OCI-LY1 (cell line): ENCODE measurements around the gene TTLL5.

Experiments
- H2AFZ ChIP-seq: fragments of 200-600 bp; sonication (generic), shearing (Covaris generic); 2 replicates; pipeline ENCODE4 v1.6.0; 2014; ENCODE audit warnings: antibody characterized with exemption, mild to moderate bottlenecking, low read length
- H3F3A ChIP-seq: fragments of 200-600 bp; sonication (generic), shearing (Covaris generic); 2 replicates; pipeline ENCODE4 v1.6.0; 2014; ENCODE audit warnings: mild to moderate bottlenecking, antibody characterized with exemption, low read length, moderate library complexity; ENCODE audit not compliant: insufficient read depth
- H3K27ac ChIP-seq: fragments of 200-600 bp; sonication (generic); 2 replicates; pipeline ENCODE4 v1.5.1; 2014; ENCODE audit warnings: low read length, mixed run types, mild to moderate bottlenecking, low read depth; ENCODE audit not compliant: poor library complexity, severe bottlenecking
- H3K27me3 ChIP-seq: fragments of 200-600 bp; sonication (generic); 2 replicates; pipeline ENCODE4 v1.6.0; 2014; ENCODE audit warnings: antibody characterized with exemption, mild to moderate bottlenecking, low read length, moderate library complexity; ENCODE audit not compliant: insufficient read depth
- H3K36me3 ChIP-seq: fragments of 200-600 bp; sonication (generic); 2 replicates; pipeline ENCODE4 v1.6.1; 2014; ENCODE audit warnings: mild to moderate bottlenecking, antibody characterized with exemption, low read length, moderate library complexity, mixed read lengths; ENCODE audit not compliant: insufficient read depth
- H3K4me1 ChIP-seq: fragments of 200-600 bp; sonication (generic); 2 replicates; pipeline ENCODE4 v1.5.1; 2014; ENCODE audit warnings: mild to moderate bottlenecking, low read length, moderate library complexity; ENCODE audit not compliant: insufficient read depth, severe bottlenecking
- H3K4me2 ChIP-seq: fragments of 200-600 bp; sonication (generic), shearing (Covaris generic); 2 replicates; pipeline ENCODE4 v1.6.1; 2014; ENCODE audit warnings: low read length
- H3K4me3 ChIP-seq: fragments of 200-600 bp; sonication (generic); 2 replicates; pipeline ENCODE4 v1.5.1; 2014; ENCODE audit warnings: low read length, low read depth, mild to moderate bottlenecking, mixed read lengths; ENCODE audit not compliant: poor library complexity, severe bottlenecking
- H3K79me2 ChIP-seq: fragments of 200-600 bp; shearing (Covaris generic); 2 replicates; pipeline ENCODE4 v1.6.1; 2016; ENCODE audit warnings: mixed run types, low read length, mixed read lengths; ENCODE audit not compliant: insufficient read depth
- H3K9ac ChIP-seq: fragments of 200-600 bp; sonication (generic), shearing (Covaris generic); 2 replicates; pipeline ENCODE4 v1.6.1; 2014; ENCODE audit warnings: mild to moderate bottlenecking, low read length, mixed read lengths
- H3K9me2 ChIP-seq: fragments of 200-600 bp; sonication (generic), shearing (Covaris generic); 2 replicates; pipeline ENCODE4 v1.6.1; 2014; ENCODE audit warnings: low read depth, mild to moderate bottlenecking, low read length, mixed read lengths
- H3K9me3 ChIP-seq: fragments of 200-600 bp; shearing (Covaris generic); 2 replicates; pipeline ENCODE4 v1.6.1; 2014; ENCODE audit warnings: low read length, mixed read lengths
- H4K20me1 ChIP-seq: fragments of 200-600 bp; sonication (generic), shearing (Covaris generic); 2 replicates; pipeline ENCODE4 v1.6.0; 2016; ENCODE audit warnings: mild to moderate bottlenecking, low read length; ENCODE audit not compliant: insufficient read depth
- EZH2 ChIP-seq: fragments of 200-600 bp; sonication (generic), shearing (Covaris generic); IDR thresholded peaks from 2 replicates; pipeline ENCODE4 v1.8.0; 2017; ENCODE audit warnings: borderline replicate concordance, mixed run types, mild to moderate bottlenecking, antibody characterized with exemption, low read length, moderate library complexity, mixed read lengths
- TF ChIP-seq, protein P1 (sequence below): fragments of 200-600 bp; sonication (generic), shearing (Covaris generic); IDR thresholded peaks from 2 replicates; pipeline ENCODE4 v1.5.1; 2017; ENCODE audit warnings: mild to moderate bottlenecking, antibody characterized with exemption, low read length, moderate library complexity, mixed read lengths

TTLL5 gene

GRCh38 chr14:75709207-75709812 lies 48.3 kb downstream of the TTLL5 start:
- H3K9ac ChIP-seq: no peak overlapping the region
- TF ChIP-seq EZH2: no peak
- TF ChIP-seq, protein P1, sequence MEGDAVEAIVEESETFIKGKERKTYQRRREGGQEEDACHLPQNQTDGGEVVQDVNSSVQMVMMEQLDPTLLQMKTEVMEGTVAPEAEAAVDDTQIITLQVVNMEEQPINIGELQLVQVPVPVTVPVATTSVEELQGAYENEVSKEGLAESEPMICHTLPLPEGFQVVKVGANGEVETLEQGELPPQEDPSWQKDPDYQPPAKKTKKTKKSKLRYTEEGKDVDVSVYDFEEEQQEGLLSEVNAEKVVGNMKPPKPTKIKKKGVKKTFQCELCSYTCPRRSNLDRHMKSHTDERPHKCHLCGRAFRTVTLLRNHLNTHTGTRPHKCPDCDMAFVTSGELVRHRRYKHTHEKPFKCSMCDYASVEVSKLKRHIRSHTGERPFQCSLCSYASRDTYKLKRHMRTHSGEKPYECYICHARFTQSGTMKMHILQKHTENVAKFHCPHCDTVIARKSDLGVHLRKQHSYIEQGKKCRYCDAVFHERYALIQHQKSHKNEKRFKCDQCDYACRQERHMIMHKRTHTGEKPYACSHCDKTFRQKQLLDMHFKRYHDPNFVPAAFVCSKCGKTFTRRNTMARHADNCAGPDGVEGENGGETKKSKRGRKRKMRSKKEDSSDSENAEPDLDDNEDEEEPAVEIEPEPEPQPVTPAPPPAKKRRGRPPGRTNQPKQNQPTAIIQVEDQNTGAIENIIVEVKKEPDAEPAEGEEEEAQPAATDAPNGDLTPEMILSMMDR: peak; percentile 86
- H3K36me3 ChIP-seq: peaks cover 3% of the 10 kb centered on the region; the same call in 1 of the 2 replicates
- H3K4me2 ChIP-seq: no peak overlapping the region
- no peak overlapping the region for H2AFZ ChIP-seq
- H3K27ac ChIP-seq: no peak overlapping the region
- no peaks in the 10 kb centered on the region for H3F3A ChIP-seq
- H3K79me2 ChIP-seq: no peaks in the 10 kb centered on the region
- no peaks in the 10 kb centered on the region for H3K9me3 ChIP-seq
- no peak overlapping the region for H3K4me3 ChIP-seq
- no peaks in the 10 kb centered on the region for H3K4me1 ChIP-seq
- H4K20me1 ChIP-seq: no peaks in the 10 kb centered on the region
- no peaks in the 10 kb centered on the region for H3K9me2 ChIP-seq
- no peaks in the 10 kb centered on the region for H3K27me3 ChIP-seq

GRCh38 chr14:75711105-75711795 lies 50.2 kb downstream of the TTLL5 start:
- H3F3A ChIP-seq: no peaks in the 10 kb centered on the region
- H3K4me1 ChIP-seq: no peaks in the 10 kb centered on the region
- no peak overlapping the region for H2AFZ ChIP-seq
- no peak overlapping the region for H3K9ac ChIP-seq
- no peaks in the 10 kb centered on the region for H3K9me3 ChIP-seq
- no peak overlapping the region for H3K4me3 ChIP-seq
- no peak overlapping the region for H3K4me2 ChIP-seq
- H3K79me2 ChIP-seq: no peaks in the 10 kb centered on the region
- no peak overlapping the region for H3K27ac ChIP-seq
- TF ChIP-seq, protein P1: peak; percentile 80
- no peak for TF ChIP-seq EZH2
- no peaks in the 10 kb centered on the region for H3K9me2 ChIP-seq
- H3K27me3 ChIP-seq: no peaks in the 10 kb centered on the region
- no peaks in the 10 kb centered on the region for H4K20me1 ChIP-seq
- H3K36me3 ChIP-seq: peaks cover 3% of the 10 kb centered on the region; the same call in 1 of the 2 replicates

DNA sequence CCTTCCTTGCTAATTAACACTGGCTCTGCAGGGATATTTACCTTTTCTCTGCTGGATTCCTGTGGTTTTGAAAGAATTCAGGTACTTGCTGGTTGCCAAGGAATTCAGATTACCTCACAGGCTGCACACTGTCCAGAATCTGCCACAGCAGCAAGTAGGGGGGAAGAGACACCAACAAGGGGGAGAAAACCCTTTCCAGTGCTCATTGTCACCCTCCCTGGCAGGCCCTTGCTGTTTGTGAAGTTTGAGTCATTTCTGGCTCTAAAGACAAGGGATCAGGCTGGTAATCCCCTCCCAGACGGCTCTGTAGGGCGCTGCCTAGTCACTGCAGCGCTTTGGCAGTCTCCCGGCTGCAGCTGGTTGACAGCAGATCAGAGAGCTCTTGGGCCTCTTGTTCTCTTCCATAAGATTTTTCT lies 50.8 kb downstream of the TTLL5 start:
- Histone ChIP-seq H3K36me3 (peaks cover 3% of the 10 kb centered on the region; the same call in 1 of the 2 replicates), H3K4me3 (no peak overlapping the region), H3K9me3 (no peaks in the 10 kb centered on the region), H3K4me2 (no peak overlapping the region), H3K4me1 (no peaks in the 10 kb centered on the region), H3K79me2 (no peaks in the 10 kb centered on the region), H4K20me1 (no peaks in the 10 kb centered on the region), H3K27me3 (no peaks in the 10 kb centered on the region), H3F3A (no peaks in the 10 kb centered on the region), H3K9ac (no peak overlapping the region), H2AFZ (no peak overlapping the region), H3K9me2 (no peaks in the 10 kb centered on the region), H3K27ac (no peak overlapping the region)
- TF ChIP-seq, protein P1: no peak
- TF ChIP-seq EZH2: no peak
